GM23338 (cell line): ENCODE measurements around the gene NUP153. TPM values are rescaled to one million over a fixed set of nuclear protein-coding genes. Genes with fewer than 3 reads are reported as not detected.

Experiments
- ATAC-seq: fragments of 200-7000 bp; cut with Tn5 transposase; 3 replicates; pipeline ENCODE4 v1.9.1; 2020
- DNase-seq: peaks from one replicate; pipeline ENCODE4 v3.0.0-alpha.2; 2015; ENCODE audit warnings: low spot score
- H2AFZ ChIP-seq: fragments of 200-600 bp; sonication (generic); 2 replicates; pipeline ENCODE4 v1.8.0; 2016; ENCODE audit warnings: antibody characterized with exemption, mild to moderate bottlenecking, moderate library complexity
- H3F3A ChIP-seq: fragments of 200-600 bp; sonication (generic); replicated peaks from 2 replicates; pipeline ENCODE4 v1.8.0; 2017; ENCODE audit warnings: antibody characterized with exemption, mixed run types, low read depth
- H3K27ac ChIP-seq: fragments of 200-600 bp; sonication (generic); 2 replicates; pipeline ENCODE4 v1.6.1; 2016; ENCODE audit warnings: low read depth
- H3K27me3 ChIP-seq: fragments of 200-600 bp; sonication (generic); 2 replicates; pipeline ENCODE4 v1.8.0; 2016; ENCODE audit warnings: mild to moderate bottlenecking, mixed run types, moderate library complexity; ENCODE audit not compliant: insufficient read depth
- H3K36me3 ChIP-seq: fragments of 200-600 bp; sonication (generic); 2 replicates; pipeline ENCODE4 v1.8.0; 2016; ENCODE audit warnings: mild to moderate bottlenecking; ENCODE audit not compliant: insufficient read depth
- H3K4me1 ChIP-seq: fragments of 200-600 bp; sonication (generic); 2 replicates; pipeline ENCODE4 v1.8.0; 2016; ENCODE audit warnings: mild to moderate bottlenecking, moderate library complexity; ENCODE audit not compliant: insufficient read depth
- H3K4me2 ChIP-seq: fragments of 200-600 bp; sonication (generic); 2 replicates; pipeline ENCODE4 v1.7.1; 2017; ENCODE audit warnings: mixed run types
- H3K4me3 ChIP-seq: fragments of 200-600 bp; sonication (generic); 2 replicates; pipeline ENCODE4 v1.6.1; 2016; ENCODE audit warnings: mixed run types
- H3K79me2 ChIP-seq: fragments of 200-600 bp; sonication (generic); replicated peaks from 2 replicates; pipeline ENCODE4 v1.8.0; 2017; ENCODE audit warnings: mild to moderate bottlenecking; ENCODE audit not compliant: insufficient read depth
- H3K9me2 ChIP-seq: fragments of 200-600 bp; sonication (generic); 2 replicates; pipeline ENCODE4 v1.8.0; 2017; ENCODE audit not compliant: insufficient read depth
- H4K20me1 ChIP-seq: fragments of 200-600 bp; sonication (generic); replicated peaks from 2 replicates; pipeline ENCODE4 v1.8.0; 2017; ENCODE audit warnings: mild to moderate bottlenecking; ENCODE audit not compliant: insufficient read depth
- H3K27ac Mint-ChIP-seq: 2 replicates; pipeline ENCODE4 v1.8.0; 2020; ENCODE audit warnings: inconsistent platforms, mild to moderate bottlenecking, moderate library complexity, mixed read lengths
- H3K27me3 Mint-ChIP-seq: 3 replicates; pipeline ENCODE4 v1.8.0; 2022; ENCODE audit warnings: low read depth, mild to moderate bottlenecking, moderate library complexity, mixed read lengths, inconsistent platforms; ENCODE audit not compliant: insufficient read depth, poor library complexity
- H3K36me3 Mint-ChIP-seq: 3 replicates; pipeline ENCODE4 v1.8.0; 2021; ENCODE audit warnings: low read depth, mild to moderate bottlenecking, inconsistent platforms, moderate library complexity, mixed read lengths
- H3K4me1 Mint-ChIP-seq: 3 replicates; pipeline ENCODE4 v1.8.0; 2020; ENCODE audit warnings: mild to moderate bottlenecking, inconsistent platforms, mixed read lengths
- H3K4me3 Mint-ChIP-seq: 3 replicates; pipeline ENCODE4 v1.8.0; 2021; ENCODE audit warnings: moderate library complexity, mild to moderate bottlenecking, inconsistent platforms, mixed read lengths
- H3K9me3 Mint-ChIP-seq: 3 replicates; pipeline ENCODE4 v1.8.0; 2020; ENCODE audit warnings: moderate library complexity, mild to moderate bottlenecking, inconsistent platforms, mixed read lengths
- CREB1 ChIP-seq: fragments of 250-450 bp; sonication (Bioruptor Pico); IDR thresholded peaks from 2 replicates; pipeline ENCODE4 v1.5.0; 2020; ENCODE audit warnings: low read depth, mild to moderate bottlenecking, moderate library complexity
- EZH2 ChIP-seq: fragments of 200-600 bp; sonication (generic); IDR thresholded peaks from one replicate; pipeline ENCODE4 v1.8.0; 2017; ENCODE audit warnings: antibody characterized with exemption, mild to moderate bottlenecking, low read depth; ENCODE audit not compliant: unreplicated experiment
- EZH2phosphoT487 ChIP-seq: fragments of 200-600 bp; sonication (generic); IDR thresholded peaks from one replicate; pipeline ENCODE4 v1.8.1; 2018; ENCODE audit warnings: antibody characterized with exemption; ENCODE audit not compliant: unreplicated experiment
- JUNB ChIP-seq: IDR thresholded peaks from one replicate; pipeline ENCODE4 v1.6.1; 2016; ENCODE audit warnings: antibody characterized with exemption; ENCODE audit not compliant: unreplicated experiment
- NANOG ChIP-seq: IDR thresholded peaks from 2 replicates; pipeline ENCODE4 v1.6.1; 2016; ENCODE audit warnings: antibody characterized with exemption, borderline replicate concordance
- POLR2AphosphoS5 ChIP-seq: IDR thresholded peaks from 2 replicates; pipeline ENCODE4 v1.6.1; 2016; ENCODE audit warnings: antibody characterized with exemption, low read depth
- STAT1 ChIP-seq: IDR thresholded peaks from one replicate; pipeline ENCODE4 v1.6.1; 2016; ENCODE audit warnings: antibody characterized with exemption; ENCODE audit not compliant: unreplicated experiment
- ZNF114 ChIP-seq: fragments of 250-450 bp; sonication (Bioruptor Pico); IDR thresholded peaks from 2 replicates; pipeline ENCODE4 v1.5.0; 2020; ENCODE audit warnings: mild to moderate bottlenecking, moderate library complexity
- ZNF331 ChIP-seq: fragments of 250-450 bp; sonication (Bioruptor Pico); IDR thresholded peaks from 2 replicates; pipeline ENCODE4 v1.5.0; 2020; ENCODE audit warnings: low read depth, mild to moderate bottlenecking, moderate library complexity
- polyA plus RNA-seq: library from polyadenylated mRNA; unstranded; fragments of >200 nt; fragmentation: Nextera tagmentation; extraction: Ambion mirVana; gene quantifications from 2 replicates; pipeline ENCODE4 v1.2.1, GENCODE V29; 2016
- total RNA-seq: library from RNA; depleted of rRNA; stranded (reverse); fragments of >200 nt; shearing (Covaris generic); gene quantifications from 2 replicates; pipeline ENCODE4 v1.2.3, GENCODE V29; 2014
- TF ChIP-seq, protein P1 (sequence below): IDR thresholded peaks from 2 replicates; pipeline ENCODE4 v1.6.1; 2016; ENCODE audit warnings: antibody characterized with exemption
- TF ChIP-seq, protein P2 (sequence below): fragments of 250-450 bp; sonication (Bioruptor Pico); IDR thresholded peaks from 2 replicates; pipeline ENCODE4 v1.5.0; 2020; ENCODE audit warnings: mild to moderate bottlenecking, moderate library complexity
- TF ChIP-seq, protein P3 (sequence below), 2 experiments: fragments of 200-600 bp in 1 of 2; sonication (generic) in 1 of 2; conservative IDR thresholded peaks; 2 replicates each; pipeline versions ENCODE4 v1.5.1 to v1.6.1; 2016 to 2017; ENCODE audit warnings: antibody characterized with exemption in 2 of 2, low read depth in 2 of 2, mild to moderate bottlenecking in 2 of 2, moderate library complexity in 1 of 2
- TF ChIP-seq, protein P4 (sequence below): IDR thresholded peaks from one replicate; pipeline ENCODE4 v1.6.1; 2018; ENCODE audit warnings: antibody characterized with exemption; ENCODE audit not compliant: unreplicated experiment

The NUP153 gene
- total and polyA plus RNA-seq, 2 experiments from 2014 or later = 23.8 to 88.4 TPM

DNA sequence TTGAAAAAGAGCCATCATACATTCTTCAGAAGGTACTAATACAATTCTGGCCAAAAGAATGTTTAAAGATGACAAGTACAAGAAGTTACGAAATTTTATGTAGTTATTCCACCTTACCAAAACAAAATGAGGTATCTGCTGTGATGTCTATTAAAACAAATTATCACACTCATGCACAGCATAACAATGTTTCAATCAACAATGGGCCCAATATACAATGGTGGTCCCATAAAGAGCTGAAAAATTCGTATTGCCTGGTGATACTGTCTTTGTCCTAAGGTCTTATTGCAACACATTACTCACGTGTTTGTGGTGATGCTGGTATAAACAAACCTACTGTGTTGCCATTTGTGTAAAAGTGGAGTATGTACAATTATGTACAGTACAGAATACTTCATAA lies 3.6 kb upstream of the NUP153 start:
- 0 out of 2 replicates have a peak, but pooled peaks cover 4% of the 10 kb centered on the region for H3F3A ChIP-seq
- peaks cover 11% of the 10 kb centered on the region for H3K79me2 ChIP-seq
- peaks cover 9% of the 10 kb centered on the region for H3K4me1 ChIP-seq
- ATAC-seq (no peak), DNase-seq (no peak)
- no peak overlapping the region for H3K27ac ChIP-seq
- no peaks in the 10 kb centered on the region for H3K27me3 ChIP-seq
- Mint-ChIP-seq H3K27ac (no peak overlapping the region), H3K27me3 (peaks cover 9% of the 10 kb centered on the region), H3K4me1 (peaks cover 17% of the 10 kb centered on the region), H3K9me3 (peaks cover 7% of the 10 kb centered on the region; the same call in 1 of the 3 replicates), H3K36me3 (peaks cover 6% of the 10 kb centered on the region; the same call in 2 of the 3 replicates), H3K4me3 (no peak overlapping the region)
- H2AFZ ChIP-seq = no peak overlapping the region
- no peaks in the 10 kb centered on the region for H3K36me3 ChIP-seq
- no peaks in the 10 kb centered on the region for H3K9me2 ChIP-seq
- no peak overlapping the region for H3K4me3 ChIP-seq
- no peak for TF ChIP-seq CREB1 (CRISPR knock-in tag)
- no peak for TF ChIP-seq EZH2phosphoT487
- TF ChIP-seq, protein P1, sequence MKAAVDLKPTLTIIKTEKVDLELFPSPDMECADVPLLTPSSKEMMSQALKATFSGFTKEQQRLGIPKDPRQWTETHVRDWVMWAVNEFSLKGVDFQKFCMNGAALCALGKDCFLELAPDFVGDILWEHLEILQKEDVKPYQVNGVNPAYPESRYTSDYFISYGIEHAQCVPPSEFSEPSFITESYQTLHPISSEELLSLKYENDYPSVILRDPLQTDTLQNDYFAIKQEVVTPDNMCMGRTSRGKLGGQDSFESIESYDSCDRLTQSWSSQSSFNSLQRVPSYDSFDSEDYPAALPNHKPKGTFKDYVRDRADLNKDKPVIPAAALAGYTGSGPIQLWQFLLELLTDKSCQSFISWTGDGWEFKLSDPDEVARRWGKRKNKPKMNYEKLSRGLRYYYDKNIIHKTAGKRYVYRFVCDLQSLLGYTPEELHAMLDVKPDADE = no peak
- no peak for TF ChIP-seq ZNF331 (CRISPR knock-in tag)
- TF ChIP-seq EZH2 = no peak
- TF ChIP-seq, protein P2, sequence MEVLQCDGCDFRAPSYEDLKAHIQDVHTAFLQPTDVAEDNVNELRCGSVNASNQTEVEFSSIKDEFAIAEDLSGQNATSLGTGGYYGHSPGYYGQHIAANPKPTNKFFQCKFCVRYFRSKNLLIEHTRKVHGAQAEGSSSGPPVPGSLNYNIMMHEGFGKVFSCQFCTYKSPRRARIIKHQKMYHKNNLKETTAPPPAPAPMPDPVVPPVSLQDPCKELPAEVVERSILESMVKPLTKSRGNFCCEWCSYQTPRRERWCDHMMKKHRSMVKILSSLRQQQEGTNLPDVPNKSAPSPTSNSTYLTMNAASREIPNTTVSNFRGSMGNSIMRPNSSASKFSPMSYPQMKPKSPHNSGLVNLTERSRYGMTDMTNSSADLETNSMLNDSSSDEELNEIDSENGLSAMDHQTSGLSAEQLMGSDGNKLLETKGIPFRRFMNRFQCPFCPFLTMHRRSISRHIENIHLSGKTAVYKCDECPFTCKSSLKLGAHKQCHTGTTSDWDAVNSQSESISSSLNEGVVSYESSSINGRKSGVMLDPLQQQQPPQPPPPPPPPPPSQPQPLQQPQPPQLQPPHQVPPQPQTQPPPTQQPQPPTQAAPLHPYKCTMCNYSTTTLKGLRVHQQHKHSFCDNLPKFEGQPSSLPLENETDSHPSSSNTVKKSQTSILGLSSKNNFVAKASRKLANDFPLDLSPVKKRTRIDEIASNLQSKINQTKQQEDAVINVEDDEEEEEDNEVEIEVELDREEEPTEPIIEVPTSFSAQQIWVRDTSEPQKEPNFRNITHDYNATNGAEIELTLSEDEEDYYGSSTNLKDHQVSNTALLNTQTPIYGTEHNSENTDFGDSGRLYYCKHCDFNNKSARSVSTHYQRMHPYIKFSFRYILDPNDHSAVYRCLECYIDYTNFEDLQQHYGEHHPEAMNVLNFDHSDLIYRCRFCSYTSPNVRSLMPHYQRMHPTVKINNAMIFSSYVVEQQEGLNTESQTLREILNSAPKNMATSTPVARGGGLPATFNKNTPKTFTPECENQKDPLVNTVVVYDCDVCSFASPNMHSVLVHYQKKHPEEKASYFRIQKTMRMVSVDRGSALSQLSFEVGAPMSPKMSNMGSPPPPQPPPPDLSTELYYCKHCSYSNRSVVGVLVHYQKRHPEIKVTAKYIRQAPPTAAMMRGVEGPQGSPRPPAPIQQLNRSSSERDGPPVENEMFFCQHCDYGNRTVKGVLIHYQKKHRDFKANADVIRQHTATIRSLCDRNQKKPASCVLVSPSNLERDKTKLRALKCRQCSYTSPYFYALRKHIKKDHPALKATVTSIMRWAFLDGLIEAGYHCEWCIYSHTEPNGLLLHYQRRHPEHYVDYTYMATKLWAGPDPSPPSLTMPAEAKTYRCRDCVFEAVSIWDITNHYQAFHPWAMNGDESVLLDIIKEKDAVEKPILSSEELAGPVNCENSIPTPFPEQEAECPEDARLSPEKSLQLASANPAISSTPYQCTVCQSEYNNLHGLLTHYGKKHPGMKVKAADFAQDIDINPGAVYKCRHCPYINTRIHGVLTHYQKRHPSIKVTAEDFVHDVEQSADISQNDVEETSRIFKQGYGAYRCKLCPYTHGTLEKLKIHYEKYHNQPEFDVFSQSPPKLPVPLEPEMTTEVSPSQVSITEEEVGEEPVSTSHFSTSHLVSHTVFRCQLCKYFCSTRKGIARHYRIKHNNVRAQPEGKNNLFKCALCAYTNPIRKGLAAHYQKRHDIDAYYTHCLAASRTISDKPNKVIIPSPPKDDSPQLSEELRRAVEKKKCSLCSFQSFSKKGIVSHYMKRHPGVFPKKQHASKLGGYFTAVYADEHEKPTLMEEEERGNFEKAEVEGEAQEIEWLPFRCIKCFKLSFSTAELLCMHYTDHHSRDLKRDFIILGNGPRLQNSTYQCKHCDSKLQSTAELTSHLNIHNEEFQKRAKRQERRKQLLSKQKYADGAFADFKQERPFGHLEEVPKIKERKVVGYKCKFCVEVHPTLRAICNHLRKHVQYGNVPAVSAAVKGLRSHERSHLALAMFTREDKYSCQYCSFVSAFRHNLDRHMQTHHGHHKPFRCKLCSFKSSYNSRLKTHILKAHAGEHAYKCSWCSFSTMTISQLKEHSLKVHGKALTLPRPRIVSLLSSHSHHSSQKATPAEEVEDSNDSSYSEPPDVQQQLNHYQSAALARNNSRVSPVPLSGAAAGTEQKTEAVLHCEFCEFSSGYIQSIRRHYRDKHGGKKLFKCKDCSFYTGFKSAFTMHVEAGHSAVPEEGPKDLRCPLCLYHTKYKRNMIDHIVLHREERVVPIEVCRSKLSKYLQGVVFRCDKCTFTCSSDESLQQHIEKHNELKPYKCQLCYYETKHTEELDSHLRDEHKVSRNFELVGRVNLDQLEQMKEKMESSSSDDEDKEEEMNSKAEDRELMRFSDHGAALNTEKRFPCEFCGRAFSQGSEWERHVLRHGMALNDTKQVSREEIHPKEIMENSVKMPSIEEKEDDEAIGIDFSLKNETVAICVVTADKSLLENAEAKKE = no peak
- no peak for TF ChIP-seq JUNB
- TF ChIP-seq, protein P3, sequence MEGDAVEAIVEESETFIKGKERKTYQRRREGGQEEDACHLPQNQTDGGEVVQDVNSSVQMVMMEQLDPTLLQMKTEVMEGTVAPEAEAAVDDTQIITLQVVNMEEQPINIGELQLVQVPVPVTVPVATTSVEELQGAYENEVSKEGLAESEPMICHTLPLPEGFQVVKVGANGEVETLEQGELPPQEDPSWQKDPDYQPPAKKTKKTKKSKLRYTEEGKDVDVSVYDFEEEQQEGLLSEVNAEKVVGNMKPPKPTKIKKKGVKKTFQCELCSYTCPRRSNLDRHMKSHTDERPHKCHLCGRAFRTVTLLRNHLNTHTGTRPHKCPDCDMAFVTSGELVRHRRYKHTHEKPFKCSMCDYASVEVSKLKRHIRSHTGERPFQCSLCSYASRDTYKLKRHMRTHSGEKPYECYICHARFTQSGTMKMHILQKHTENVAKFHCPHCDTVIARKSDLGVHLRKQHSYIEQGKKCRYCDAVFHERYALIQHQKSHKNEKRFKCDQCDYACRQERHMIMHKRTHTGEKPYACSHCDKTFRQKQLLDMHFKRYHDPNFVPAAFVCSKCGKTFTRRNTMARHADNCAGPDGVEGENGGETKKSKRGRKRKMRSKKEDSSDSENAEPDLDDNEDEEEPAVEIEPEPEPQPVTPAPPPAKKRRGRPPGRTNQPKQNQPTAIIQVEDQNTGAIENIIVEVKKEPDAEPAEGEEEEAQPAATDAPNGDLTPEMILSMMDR (conservative IDR thresholded peaks at IDR 0.05; ENCODE audit: low read depth in 2 of 2) = no peak
- no peak for TF ChIP-seq ZNF114 (CRISPR knock-in tag)
- TF ChIP-seq STAT1 = no peak
- no peak for TF ChIP-seq NANOG
- TF ChIP-seq, protein P4, sequence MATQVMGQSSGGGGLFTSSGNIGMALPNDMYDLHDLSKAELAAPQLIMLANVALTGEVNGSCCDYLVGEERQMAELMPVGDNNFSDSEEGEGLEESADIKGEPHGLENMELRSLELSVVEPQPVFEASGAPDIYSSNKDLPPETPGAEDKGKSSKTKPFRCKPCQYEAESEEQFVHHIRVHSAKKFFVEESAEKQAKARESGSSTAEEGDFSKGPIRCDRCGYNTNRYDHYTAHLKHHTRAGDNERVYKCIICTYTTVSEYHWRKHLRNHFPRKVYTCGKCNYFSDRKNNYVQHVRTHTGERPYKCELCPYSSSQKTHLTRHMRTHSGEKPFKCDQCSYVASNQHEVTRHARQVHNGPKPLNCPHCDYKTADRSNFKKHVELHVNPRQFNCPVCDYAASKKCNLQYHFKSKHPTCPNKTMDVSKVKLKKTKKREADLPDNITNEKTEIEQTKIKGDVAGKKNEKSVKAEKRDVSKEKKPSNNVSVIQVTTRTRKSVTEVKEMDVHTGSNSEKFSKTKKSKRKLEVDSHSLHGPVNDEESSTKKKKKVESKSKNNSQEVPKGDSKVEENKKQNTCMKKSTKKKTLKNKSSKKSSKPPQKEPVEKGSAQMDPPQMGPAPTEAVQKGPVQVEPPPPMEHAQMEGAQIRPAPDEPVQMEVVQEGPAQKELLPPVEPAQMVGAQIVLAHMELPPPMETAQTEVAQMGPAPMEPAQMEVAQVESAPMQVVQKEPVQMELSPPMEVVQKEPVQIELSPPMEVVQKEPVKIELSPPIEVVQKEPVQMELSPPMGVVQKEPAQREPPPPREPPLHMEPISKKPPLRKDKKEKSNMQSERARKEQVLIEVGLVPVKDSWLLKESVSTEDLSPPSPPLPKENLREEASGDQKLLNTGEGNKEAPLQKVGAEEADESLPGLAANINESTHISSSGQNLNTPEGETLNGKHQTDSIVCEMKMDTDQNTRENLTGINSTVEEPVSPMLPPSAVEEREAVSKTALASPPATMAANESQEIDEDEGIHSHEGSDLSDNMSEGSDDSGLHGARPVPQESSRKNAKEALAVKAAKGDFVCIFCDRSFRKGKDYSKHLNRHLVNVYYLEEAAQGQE = no peak
- no peak for TF ChIP-seq POLR2AphosphoS5
- H4K20me1 ChIP-seq = no peaks in the 10 kb centered on the region
- H3K4me2 ChIP-seq = no peak overlapping the region
